ENCODE measurements around the gene ATF6. TPM values are rescaled to one million over a fixed set of nuclear protein-coding genes. Genes with fewer than 3 reads are reported as not detected.
A peak's percentile ranks its signal among the peaks of the same experiment; 100 is the strongest.

ATF6 gene
- total and polyA plus RNA-seq, 2 of the 4 experiments (the other 2 are of a cell fraction), result 12.2 to 17.6 TPM

DNA sequence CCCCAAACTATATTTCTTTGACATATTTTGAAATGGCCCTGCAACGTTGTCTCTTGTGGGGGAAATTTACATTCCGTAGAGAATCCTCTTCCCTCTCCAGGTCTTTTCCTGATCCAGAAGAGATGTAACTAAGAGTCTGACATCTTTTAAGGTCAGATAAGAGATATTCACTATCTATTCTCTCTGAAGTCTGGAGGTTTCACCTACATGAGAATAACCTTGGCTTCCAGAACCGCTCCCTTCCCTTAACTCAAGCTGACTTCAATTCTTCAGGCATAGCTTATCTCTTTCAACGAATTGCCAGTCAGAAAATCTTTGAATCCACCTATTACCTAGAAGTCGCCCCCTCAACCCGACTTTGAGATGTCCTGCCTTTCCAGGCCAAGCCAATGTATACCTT, 34.9 kb upstream of the ATF6 start:
- Histone ChIP-seq H3K56ac (ENCODE audit: extremely low read depth, insufficient read depth, low read length) (no peak overlapping the region), H2AK9ac (replicated peaks; ENCODE audit: low read depth, low read length, poor library complexity) (no peak overlapping the region), H4K8ac (ENCODE audit: low read depth in 2 of 2, low read length in 2 of 2) (no peak overlapping the region), H2BK5ac (ENCODE audit: low read depth, low read length, poor library complexity, severe bottlenecking) (peak overlapping the region; percentile 33), H3K9me1 (ENCODE audit: insufficient read depth, low read length) (peaks cover 3% of the 10 kb centered on the region), H3K27ac (ENCODE audit: insufficient read depth, low read length) (no peak overlapping the region), H3K23ac (ENCODE audit: low read depth, low read length) (no peak overlapping the region), H2BK120ac (ENCODE audit: low read depth, low read length) (no peak overlapping the region; the same call in 1 of the 2 replicates), H4K91ac (ENCODE audit: insufficient read depth, low read depth, low read length) (no peak overlapping the region), H3K14ac (replicated peaks; ENCODE audit: low read depth, low read length) (no peak overlapping the region), H3K18ac (ENCODE audit: low read depth, low read length) (no peak overlapping the region), H2AFZ (replicated peaks; ENCODE audit: low read length, poor library complexity) (no peak overlapping the region), H3K4me2 (ENCODE audit: low read depth, low read length) (no peak overlapping the region), H3K4me3 (ENCODE audit: insufficient read depth, low read depth, low read length) (no peak overlapping the region), H4K20me1 (ENCODE audit: insufficient read depth, low read length) (no peaks in the 10 kb centered on the region), H2BK20ac (ENCODE audit: low read depth, low read length) (peak overlapping the region; percentile 34; the same call in 1 of the 2 replicates), H3K9ac (ENCODE audit: low read depth, low read length) (no peak overlapping the region), H2BK15ac (ENCODE audit: low read depth, low read length) (peak overlapping the region; percentile 56; the same call in 1 of the 3 replicates), H2AK5ac (ENCODE audit: low read depth, low read length) (no peak overlapping the region), H3K9me3 (ENCODE audit: control insufficient read depth, insufficient read depth, low read length) (no peaks in the 10 kb centered on the region), H3K4ac (ENCODE audit: low read depth, low read length) (0 out of 2 replicates have a peak overlapping the region, but pooled peaks have one; percentile 22), H3K79me1 (ENCODE audit: low read depth in 1 of 2, low read length in 2 of 2) (no peaks in the 10 kb centered on the region), H3K36me3 (ENCODE audit: control insufficient read depth, insufficient read depth, low read length) (no peaks in the 10 kb centered on the region), H4K5ac (ENCODE audit: low read depth, low read length) (no peak overlapping the region), H3K4me1 (ENCODE audit: control insufficient read depth, insufficient read depth, low read length) (peaks cover 3% of the 10 kb centered on the region), H3K27me3 (ENCODE audit: control insufficient read depth, insufficient read depth, low read length) (no peaks in the 10 kb centered on the region)
- intact Hi-C loops (cut with micrococcal nuclease), result loop anchor here (10.0 kb wide), 1 partner anchor 166 kb away; no protein-coding TSS in a partner anchor
- ATAC-seq (ENCODE audit: low read depth), result no peak
- WGBS, 2 experiments (ENCODE audit: extremely low coverage in 2 of 2, insufficient read length in 1 of 2), result no CpG with 5 or more reads among the region's 6 CpGs
- DNase-seq, result no peak
- dilution Hi-C loops (cut with HindIII; ENCODE audit: low sequenced_read_pairs, unreplicated experiment), result no loop called here
- POLR2A ChIA-PET (ENCODE audit: unreplicated experiment), result no interaction called here
- in situ Hi-C loops (cut with MboI; ENCODE audit: low sequenced_read_pairs), result loop anchor here (10.0 to 25.0 kb wide), 2 partner anchors 94 to 186 kb away; partner anchors contain the start of genes FCGR3A and FCGR3B
- TF ChIP-seq CEBPB (IDR thresholded peaks at IDR 0.05; ENCODE audit: low read depth, low read length) (no peak), NFE2L2 (IDR thresholded peaks at IDR 0.05; ENCODE audit: low read depth, low read length) (no peak), CHD1 (IDR thresholded peaks at IDR 0.05; ENCODE audit: low read depth, low read length) (no peak), SMC3 (IDR thresholded peaks at IDR 0.05; ENCODE audit: low read depth, low read length) (no peak), MXI1 (IDR thresholded peaks at IDR 0.05; ENCODE audit: borderline replicate concordance, low read depth, low read length) (no peak)
- BruUV-seq (replicated peaks), result no TSS peak
- CTCF ChIA-PET, result no interaction called here
